Spleen (tissue), 11 donors: Measurements from ENCODE around the gene WAPL. TPM values are rescaled to one million over a fixed set of nuclear protein-coding genes. Genes with fewer than 3 reads are reported as not detected.
"Not testable (repeated sequence)": the region's sequence is repeated elsewhere in the genome, so short reads cannot be mapped to it uniquely, and the experiment has no call there.

Experiments used
- DNase-seq: peaks from one replicate; pipeline ENCODE4 v3.0.0-alpha.2; 2020
- H3K27ac ChIP-seq, 8 donors: fragments of 200-600 bp; sonication (generic) in 7 of 8; 1 replicate in 4 of 8; 2 replicates in 4 of 8; pipeline versions ENCODE4 v1.5.0 to v1.8.0; 2016 to 2021; ENCODE audit warnings: inconsistent platforms in 4 of 8, mild to moderate bottlenecking in 4 of 8, moderate library complexity in 1 of 8
- H3K27me3 ChIP-seq, 7 donors: fragments of 200-600 bp; sonication (generic) in 6 of 7; replicated peaks in 1 of 7; 1 replicate in 4 of 7; 2 replicates in 3 of 7; pipeline versions ENCODE4 v1.5.0 to v1.8.0; 2016 to 2021; ENCODE audit warnings: inconsistent platforms in 3 of 7, mild to moderate bottlenecking in 1 of 7
- H3K36me3 ChIP-seq, 6 donors: fragments of 200-600 bp; sonication (generic) in 5 of 6; 1 replicate in 4 of 6; 2 replicates in 2 of 6; pipeline versions ENCODE4 v1.5.0 to v1.8.0; 2016 to 2021; ENCODE audit warnings: inconsistent platforms in 2 of 6
- H3K4me1 ChIP-seq, 6 donors: fragments of 200-600 bp; sonication (generic) in 5 of 6; 1 replicate in 3 of 6; 2 replicates in 3 of 6; pipeline versions ENCODE4 v1.5.0 to v1.8.0; 2016 to 2021; ENCODE audit warnings: inconsistent platforms in 3 of 6
- H3K4me3 ChIP-seq, 8 donors: fragments of 200-600 bp; sonication (generic) in 7 of 8; 1 replicate in 4 of 8; 2 replicates in 4 of 8; pipeline versions ENCODE4 v1.5.0 to v1.8.0; 2016 to 2021; ENCODE audit warnings: inconsistent platforms in 4 of 8, mild to moderate bottlenecking in 4 of 8, moderate library complexity in 2 of 8
- H3K9me3 ChIP-seq, 8 donors: fragments of 200-600 bp; sonication (generic) in 7 of 8; 1 replicate in 4 of 8; 2 replicates in 4 of 8; pipeline versions ENCODE4 v1.5.0 to v1.8.0; 2016 to 2021; ENCODE audit warnings: inconsistent platforms in 4 of 8
- POLR2A ChIP-seq, 3 donors: fragments of 450-650 bp; IDR thresholded peaks; one replicate each; pipeline ENCODE4 v1.5.1; 2017; ENCODE audit warnings: antibody characterized with exemption in 3 of 3, mild to moderate bottlenecking in 1 of 3
- POLR2AphosphoS5 ChIP-seq, 3 donors: sonication (generic); formaldehyde crosslinking; IDR thresholded peaks; one replicate each; pipeline ENCODE4 v1.5.1; 2017; ENCODE audit warnings: antibody characterized with exemption in 3 of 3
- WGBS, 5 donors: extraction: QIAGEN DNeasy Blood & Tissue Kit in 3 of 5; methylation state at CpG; one replicate each; pipeline versions ENCODE4 v1.1.5 to v1.1.7; 2013 to 2018; 5-methylcytosine and 5-hydroxymethylcytosine counted together
- intact Hi-C: fragments of 100-400 bp; cut with DNase I; formaldehyde crosslinking; loops from one replicate; pipeline ENCODE4 v1.15.0; 2023; ENCODE audit warnings: low total_unique reads
- polyA plus RNA-seq, 3 donors: library from polyadenylated mRNA; stranded (reverse); fragments of 200-250 nt; gene quantifications; one replicate each; pipeline ENCODE4 v1.2.1, GENCODE V29; 2013
- total RNA-seq, 7 donors: library from RNA; depleted of rRNA in 3 of 7; stranded (reverse); fragments of >200 nt in 3 of 7; fragmentation: NEBNext Ultra II Directional in 4 of 7; extraction: Animal tissue kit (Norgen Biotek cat#: 25700) in 4 of 7; gene quantifications; one replicate each; pipeline versions ENCODE4 v1.1.0 to v1.2.1, GENCODE V29; 2016 to 2021
- TF ChIP-seq, protein P1 (sequence below), 11 experiments: fragments of 200-600 bp in 7 of 11; fragments of 450-650 bp in 4 of 11; sonication (generic) in 4 of 11; IDR thresholded peaks in 8 of 11; conservative IDR thresholded peaks in 3 of 11; 1 replicate in 7 of 11; 2 replicates in 4 of 11; pipeline versions ENCODE4 v1.4.0 to v1.8.0; 2016 to 2021; ENCODE audit warnings: antibody characterized with exemption in 11 of 11, inconsistent platforms in 4 of 11, mild to moderate bottlenecking in 1 of 11
- donor health status: healthy with polysubstance abuse.
- donor health status: DM: no; HTN: no; CAD: no; lungs with moderate emphysema.
- donor health status: DM: no; HTN: no; CAD: no.
- donor health status: Bipolar disorder and iron deficiency.
- donor health status: healthy.
- donor health status: DM: no; HTN: no; CAD: no.
- donor health status: DM: yes; HTN: yes; CAD: no.

Gene WAPL
- total and polyA plus RNA-seq, 10 donors, result 13.6 to 59.1 (median 43.0) TPM

DNA sequence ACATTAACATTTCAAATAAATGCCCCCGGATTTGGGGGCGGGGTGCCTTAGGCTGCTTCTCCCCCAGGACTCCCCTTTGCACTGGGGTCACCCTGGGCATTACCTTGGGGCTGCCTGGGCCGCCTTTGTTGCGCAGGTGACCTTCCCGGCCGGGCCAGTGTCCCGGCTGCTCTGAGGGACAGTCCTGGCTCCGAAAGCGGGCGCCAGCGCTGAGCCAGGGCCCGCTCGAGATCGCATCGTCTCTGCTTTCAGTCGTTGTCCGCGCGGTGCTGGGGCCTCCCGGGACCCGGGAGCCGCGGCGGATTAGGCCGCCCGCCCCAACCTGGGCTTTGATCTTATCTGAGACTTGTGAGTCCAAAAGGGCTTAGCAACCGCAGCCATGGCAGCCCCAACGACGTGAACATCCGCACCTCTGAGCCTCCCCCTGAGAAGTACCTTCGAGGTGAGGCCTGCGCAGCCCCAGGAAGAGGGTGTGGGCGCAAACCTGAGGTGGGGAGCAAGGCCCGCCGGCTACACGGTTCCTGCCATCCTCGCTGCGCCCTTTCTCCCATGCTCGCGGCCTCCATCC is 14.8 kb upstream of the WAPL start:
- WGBS, 5 donors, result 8 to 15% (median 11%) methylated on average over 27 to 40 of the region's 40 CpGs
- Histone ChIP-seq H3K4me1 (peaks cover 0 to 25% (median 15%) of the 10 kb centered on the region in 6 donors), H3K4me3 (peak overlapping the region in 7 of 8 donors; percentile 20 to 72 (median 35)), H3K36me3 (no peaks in the 10 kb centered on the region), H3K27me3 (peaks cover 0 to 18% (median 0%) of the 10 kb centered on the region in 7 donors), H3K9me3 (peaks cover 0 to 5% (median 0%) of the 10 kb centered on the region in 8 donors), H3K27ac (peak overlapping the region in 4 of 8 donors; percentile 15 to 63 (median 50))
- DNase-seq, result peak; percentile 85
- intact Hi-C loops, result no loop called here
- TF ChIP-seq POLR2AphosphoS5 (IDR thresholded peaks at IDR 0.05), result peak in 1 of 3 donors; percentile 15
- no peak for TF ChIP-seq POLR2A (IDR thresholded peaks at IDR 0.05)
- TF ChIP-seq, protein P1, sequence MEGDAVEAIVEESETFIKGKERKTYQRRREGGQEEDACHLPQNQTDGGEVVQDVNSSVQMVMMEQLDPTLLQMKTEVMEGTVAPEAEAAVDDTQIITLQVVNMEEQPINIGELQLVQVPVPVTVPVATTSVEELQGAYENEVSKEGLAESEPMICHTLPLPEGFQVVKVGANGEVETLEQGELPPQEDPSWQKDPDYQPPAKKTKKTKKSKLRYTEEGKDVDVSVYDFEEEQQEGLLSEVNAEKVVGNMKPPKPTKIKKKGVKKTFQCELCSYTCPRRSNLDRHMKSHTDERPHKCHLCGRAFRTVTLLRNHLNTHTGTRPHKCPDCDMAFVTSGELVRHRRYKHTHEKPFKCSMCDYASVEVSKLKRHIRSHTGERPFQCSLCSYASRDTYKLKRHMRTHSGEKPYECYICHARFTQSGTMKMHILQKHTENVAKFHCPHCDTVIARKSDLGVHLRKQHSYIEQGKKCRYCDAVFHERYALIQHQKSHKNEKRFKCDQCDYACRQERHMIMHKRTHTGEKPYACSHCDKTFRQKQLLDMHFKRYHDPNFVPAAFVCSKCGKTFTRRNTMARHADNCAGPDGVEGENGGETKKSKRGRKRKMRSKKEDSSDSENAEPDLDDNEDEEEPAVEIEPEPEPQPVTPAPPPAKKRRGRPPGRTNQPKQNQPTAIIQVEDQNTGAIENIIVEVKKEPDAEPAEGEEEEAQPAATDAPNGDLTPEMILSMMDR (IDR thresholded peaks at IDR 0.05 in 8 of 11, conservative IDR thresholded peaks at IDR 0.05 in 3 of 11), result no peak

DNA sequence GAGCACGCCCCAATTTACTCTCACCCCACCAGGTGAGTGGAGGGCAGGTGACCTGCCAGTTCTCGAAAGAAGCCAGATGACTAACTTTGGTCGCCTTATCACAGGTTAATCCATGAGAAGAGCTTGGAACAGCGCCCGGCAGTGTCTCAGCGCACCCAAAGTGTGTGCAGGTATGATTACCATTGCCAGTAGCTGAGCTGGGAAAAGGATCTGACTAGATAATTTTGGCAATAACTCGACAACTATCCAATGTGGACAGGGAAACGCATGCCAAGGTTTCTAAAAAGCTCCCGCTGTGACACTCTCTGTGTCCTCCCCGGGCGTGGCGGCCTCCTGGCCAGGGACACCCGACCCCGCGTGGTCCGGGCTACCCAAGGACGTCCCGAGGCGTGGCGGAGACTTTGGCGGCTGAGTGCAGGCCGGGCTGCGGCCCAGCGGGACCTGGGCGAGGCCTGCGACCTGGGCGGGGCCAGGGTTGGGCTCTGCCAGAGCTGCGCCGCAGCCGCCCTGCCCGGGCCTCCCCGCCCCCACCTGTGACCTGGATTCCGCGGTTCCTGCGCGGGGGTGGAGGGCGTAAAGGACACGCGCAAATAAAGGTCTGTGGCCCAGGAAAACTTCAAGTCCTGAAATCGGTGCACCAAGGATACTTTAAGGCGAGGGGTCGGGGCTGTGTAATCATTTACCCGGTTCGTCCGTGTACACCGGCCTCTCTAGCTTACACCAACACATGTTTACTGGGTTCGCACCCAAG is 13.7 kb upstream of the WAPL start:
- intact Hi-C loops, result no loop called here
- H3K27ac ChIP-seq, result peak overlapping the region in 3 of 8 donors; percentile 16 to 63 (median 40)
- 36 to 48% (median 45%) methylated on average over 34 to 47 of the region's 47 CpGs for WGBS, 5 donors
- H3K9me3 ChIP-seq, result peaks cover 0 to 5% (median 0%) of the 10 kb centered on the region in 8 donors
- TF ChIP-seq POLR2A (IDR thresholded peaks at IDR 0.05) (no peak), POLR2AphosphoS5 (IDR thresholded peaks at IDR 0.05) (peak; percentile 23 to 71 (median 59))
- TF ChIP-seq, protein P1 (IDR thresholded peaks at IDR 0.05 in 8 of 11, conservative IDR thresholded peaks at IDR 0.05 in 3 of 11), result no peak
- peaks cover 0 to 18% (median 0%) of the 10 kb centered on the region in 7 donors for H3K27me3 ChIP-seq
- H3K36me3 ChIP-seq, result no peaks in the 10 kb centered on the region
- peak overlapping the region; percentile 20 to 72 (median 34) for H3K4me3 ChIP-seq
- DNase-seq, result peak; percentile 90
- peaks cover 0 to 25% (median 15%) of the 10 kb centered on the region in 6 donors for H3K4me1 ChIP-seq

DNA sequence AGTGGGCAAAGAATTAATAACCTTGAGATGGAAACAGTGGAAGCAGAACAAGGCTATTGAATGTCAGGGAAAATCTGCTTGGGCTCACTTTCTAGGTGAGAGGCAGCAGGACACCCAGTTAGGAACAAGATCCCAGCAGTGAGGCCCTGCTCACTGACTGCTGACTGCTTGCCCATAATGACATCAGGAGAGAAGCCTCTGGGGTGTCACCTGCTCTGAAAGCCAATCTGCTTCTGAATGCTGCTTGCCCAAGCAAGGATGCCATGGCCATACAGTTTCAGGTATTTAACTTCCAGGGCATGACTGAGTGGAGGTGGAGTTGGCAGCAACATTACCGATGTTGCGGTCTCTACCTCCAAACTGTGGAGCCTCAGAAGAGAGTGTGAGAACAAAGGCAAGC is 11.7 kb upstream of the WAPL start:
- 90 to 100% (median 97%) methylated on average over 2 of the region's 2 CpGs for WGBS, 5 donors
- TF ChIP-seq POLR2AphosphoS5 (IDR thresholded peaks at IDR 0.05) (no peak), POLR2A (IDR thresholded peaks at IDR 0.05) (no peak)
- TF ChIP-seq, protein P1 (IDR thresholded peaks at IDR 0.05 in 8 of 11, conservative IDR thresholded peaks at IDR 0.05 in 3 of 11), result no peak
- peaks cover 0 to 18% (median 0%) of the 10 kb centered on the region in 7 donors for H3K27me3 ChIP-seq
- no peak overlapping the region for H3K27ac ChIP-seq
- H3K4me3 ChIP-seq, result no peak overlapping the region
- H3K36me3 ChIP-seq, result no peaks in the 10 kb centered on the region
- no peak for DNase-seq
- intact Hi-C loops, result no loop called here
- peaks cover 0 to 5% (median 0%) of the 10 kb centered on the region in 8 donors for H3K9me3 ChIP-seq
- peaks cover 0 to 21% (median 14%) of the 10 kb centered on the region in 6 donors for H3K4me1 ChIP-seq

DNA sequence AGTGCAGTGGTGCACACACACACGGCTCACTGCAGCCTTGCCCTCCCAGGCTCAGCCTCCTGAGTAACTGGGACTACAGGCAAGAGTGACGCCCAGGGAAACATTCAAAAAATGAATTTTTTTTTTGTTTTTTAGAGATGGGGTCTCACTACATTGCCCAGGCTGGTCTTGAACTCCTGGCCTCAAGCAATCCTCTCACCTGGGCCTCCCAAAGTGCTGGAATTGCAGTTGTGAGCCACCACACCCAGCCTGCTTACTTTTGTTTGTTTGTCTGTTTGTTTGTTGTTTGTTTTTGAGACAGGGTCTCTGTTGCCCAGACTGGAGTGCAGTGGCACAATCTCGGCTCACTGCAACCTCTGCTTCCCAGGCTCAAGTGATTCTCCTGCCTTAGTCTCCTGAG is 7.1 kb upstream of the WAPL start:
- H3K4me1 ChIP-seq, H3K9me3 ChIP-seq, H3K27me3 ChIP-seq, H3K4me3 ChIP-seq, H3K27ac ChIP-seq, intact Hi-C loops, H3K36me3 ChIP-seq, DNase-seq: not testable (repeated sequence)
- WGBS, 5 donors, result 90 to 97% (median 94%) methylated on average over 3 of the region's 3 CpGs
